ENCODE measurements around the gene SNAP29. TPM values are rescaled to one million over a fixed set of nuclear protein-coding genes. Genes with fewer than 3 reads are reported as not detected.

The SNAP29 gene
- total and polyA plus RNA-seq, 9 of the 15 experiments (the other 6 are each of a cell fraction or from before 2014, with no cell fraction given) = 19.5 to 250 (median 75.9) TPM

DNA sequence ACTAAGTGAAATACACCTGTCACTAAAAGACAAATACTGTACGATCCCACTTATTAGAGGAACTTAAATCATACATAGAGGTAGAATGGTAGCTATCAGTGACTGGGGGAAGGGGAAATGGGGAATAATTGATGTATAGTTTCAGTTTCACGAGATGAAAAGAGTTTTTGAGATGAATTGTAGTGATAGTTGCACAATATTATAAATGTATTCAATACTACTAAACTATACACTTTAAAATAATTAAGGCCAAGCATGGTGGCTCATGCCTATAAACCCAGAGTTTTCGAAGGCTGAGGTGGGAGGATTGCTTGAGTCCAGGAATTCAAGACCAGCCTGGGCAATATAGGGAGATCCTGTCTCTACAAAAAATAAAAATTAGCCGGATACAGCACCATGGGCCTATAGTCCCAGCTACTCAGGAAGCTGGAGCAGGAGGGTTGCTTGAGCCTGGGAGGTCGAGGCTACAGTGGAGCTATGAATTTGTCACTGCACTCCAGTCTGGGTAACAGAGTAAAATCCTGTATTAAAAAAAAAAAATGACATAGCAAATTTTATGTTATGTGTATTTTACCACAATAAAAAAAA lies 44.5 kb upstream of the SNAP29 start (continued):
- TF ChIP-seq, protein P1, sequence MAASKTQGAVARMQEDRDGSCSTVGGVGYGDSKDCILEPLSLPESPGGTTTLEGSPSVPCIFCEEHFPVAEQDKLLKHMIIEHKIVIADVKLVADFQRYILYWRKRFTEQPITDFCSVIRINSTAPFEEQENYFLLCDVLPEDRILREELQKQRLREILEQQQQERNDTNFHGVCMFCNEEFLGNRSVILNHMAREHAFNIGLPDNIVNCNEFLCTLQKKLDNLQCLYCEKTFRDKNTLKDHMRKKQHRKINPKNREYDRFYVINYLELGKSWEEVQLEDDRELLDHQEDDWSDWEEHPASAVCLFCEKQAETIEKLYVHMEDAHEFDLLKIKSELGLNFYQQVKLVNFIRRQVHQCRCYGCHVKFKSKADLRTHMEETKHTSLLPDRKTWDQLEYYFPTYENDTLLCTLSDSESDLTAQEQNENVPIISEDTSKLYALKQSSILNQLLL (CRISPR knock-in tag; IDR thresholded peaks at IDR 0.05; ENCODE audit: borderline replicate concordance) = 0 out of 2 replicates have a peak, but pooled peaks have one; percentile 12
- TF ChIP-seq ZSCAN32 (CRISPR knock-in tag; IDR thresholded peaks at IDR 0.05) (no peak), SREBF1 (IDR thresholded peaks at IDR 0.05; ENCODE audit: borderline replicate concordance, low read depth, low read length) (no peak), ZKSCAN8 (CRISPR knock-in tag; IDR thresholded peaks at IDR 0.05) (no peak), ZNF282 (CRISPR knock-in tag; IDR thresholded peaks at IDR 0.05) (no peak), ILF3 (IDR thresholded peaks at IDR 0.05; ENCODE audit: borderline replicate concordance) (no peak), SRSF7 (optimal IDR thresholded peaks at IDR 0.05; ENCODE audit: low read depth, low read length) (no peak), JUNB (CRISPR knock-in tag; conservative IDR thresholded peaks at IDR 0.05) (no peak; the same call in 1 of the 2 replicates), KLF13 (tag; IDR thresholded peaks at IDR 0.05; ENCODE audit: borderline replicate concordance, low read depth) (0 out of 2 replicates have a peak, but pooled peaks have one; percentile 32), RUNX1 (IDR thresholded peaks at IDR 0.05; ENCODE audit: low read depth) (no peak), YBX1 (IDR thresholded peaks at IDR 0.05) (no peak), NR1H2 (CRISPR knock-in tag; IDR thresholded peaks at IDR 0.05) (no peak), ZNF444 (CRISPR knock-in tag; IDR thresholded peaks at IDR 0.05) (peak; percentile 27; the same call in 1 of the 2 replicates), ATF1 (CRISPR knock-in tag; IDR thresholded peaks at IDR 0.05) (no peak), ATF1 (tag; IDR thresholded peaks at IDR 0.05) (no peak), ZFP30 (CRISPR knock-in tag; IDR thresholded peaks at IDR 0.05; ENCODE audit: borderline replicate concordance) (no peak), SMAD4 (CRISPR knock-in tag; conservative IDR thresholded peaks at IDR 0.05) (0 out of 2 replicates have a peak, but pooled peaks have one; percentile 40)
- TF ChIP-seq, protein P2, sequence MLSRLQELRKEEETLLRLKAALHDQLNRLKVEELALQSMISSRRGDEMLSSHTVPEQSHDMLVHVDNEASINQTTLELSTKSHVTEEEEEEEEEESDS (CRISPR knock-in tag; IDR thresholded peaks at IDR 0.05) = no peak
- TF ChIP-seq, protein P3, sequence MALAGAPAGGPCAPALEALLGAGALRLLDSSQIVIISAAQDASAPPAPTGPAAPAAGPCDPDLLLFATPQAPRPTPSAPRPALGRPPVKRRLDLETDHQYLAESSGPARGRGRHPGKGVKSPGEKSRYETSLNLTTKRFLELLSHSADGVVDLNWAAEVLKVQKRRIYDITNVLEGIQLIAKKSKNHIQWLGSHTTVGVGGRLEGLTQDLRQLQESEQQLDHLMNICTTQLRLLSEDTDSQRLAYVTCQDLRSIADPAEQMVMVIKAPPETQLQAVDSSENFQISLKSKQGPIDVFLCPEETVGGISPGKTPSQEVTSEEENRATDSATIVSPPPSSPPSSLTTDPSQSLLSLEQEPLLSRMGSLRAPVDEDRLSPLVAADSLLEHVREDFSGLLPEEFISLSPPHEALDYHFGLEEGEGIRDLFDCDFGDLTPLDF (CRISPR knock-in tag; IDR thresholded peaks at IDR 0.05) = 0 out of 2 replicates have a peak, but pooled peaks have one; percentile 8
- TF ChIP-seq, protein P4, sequence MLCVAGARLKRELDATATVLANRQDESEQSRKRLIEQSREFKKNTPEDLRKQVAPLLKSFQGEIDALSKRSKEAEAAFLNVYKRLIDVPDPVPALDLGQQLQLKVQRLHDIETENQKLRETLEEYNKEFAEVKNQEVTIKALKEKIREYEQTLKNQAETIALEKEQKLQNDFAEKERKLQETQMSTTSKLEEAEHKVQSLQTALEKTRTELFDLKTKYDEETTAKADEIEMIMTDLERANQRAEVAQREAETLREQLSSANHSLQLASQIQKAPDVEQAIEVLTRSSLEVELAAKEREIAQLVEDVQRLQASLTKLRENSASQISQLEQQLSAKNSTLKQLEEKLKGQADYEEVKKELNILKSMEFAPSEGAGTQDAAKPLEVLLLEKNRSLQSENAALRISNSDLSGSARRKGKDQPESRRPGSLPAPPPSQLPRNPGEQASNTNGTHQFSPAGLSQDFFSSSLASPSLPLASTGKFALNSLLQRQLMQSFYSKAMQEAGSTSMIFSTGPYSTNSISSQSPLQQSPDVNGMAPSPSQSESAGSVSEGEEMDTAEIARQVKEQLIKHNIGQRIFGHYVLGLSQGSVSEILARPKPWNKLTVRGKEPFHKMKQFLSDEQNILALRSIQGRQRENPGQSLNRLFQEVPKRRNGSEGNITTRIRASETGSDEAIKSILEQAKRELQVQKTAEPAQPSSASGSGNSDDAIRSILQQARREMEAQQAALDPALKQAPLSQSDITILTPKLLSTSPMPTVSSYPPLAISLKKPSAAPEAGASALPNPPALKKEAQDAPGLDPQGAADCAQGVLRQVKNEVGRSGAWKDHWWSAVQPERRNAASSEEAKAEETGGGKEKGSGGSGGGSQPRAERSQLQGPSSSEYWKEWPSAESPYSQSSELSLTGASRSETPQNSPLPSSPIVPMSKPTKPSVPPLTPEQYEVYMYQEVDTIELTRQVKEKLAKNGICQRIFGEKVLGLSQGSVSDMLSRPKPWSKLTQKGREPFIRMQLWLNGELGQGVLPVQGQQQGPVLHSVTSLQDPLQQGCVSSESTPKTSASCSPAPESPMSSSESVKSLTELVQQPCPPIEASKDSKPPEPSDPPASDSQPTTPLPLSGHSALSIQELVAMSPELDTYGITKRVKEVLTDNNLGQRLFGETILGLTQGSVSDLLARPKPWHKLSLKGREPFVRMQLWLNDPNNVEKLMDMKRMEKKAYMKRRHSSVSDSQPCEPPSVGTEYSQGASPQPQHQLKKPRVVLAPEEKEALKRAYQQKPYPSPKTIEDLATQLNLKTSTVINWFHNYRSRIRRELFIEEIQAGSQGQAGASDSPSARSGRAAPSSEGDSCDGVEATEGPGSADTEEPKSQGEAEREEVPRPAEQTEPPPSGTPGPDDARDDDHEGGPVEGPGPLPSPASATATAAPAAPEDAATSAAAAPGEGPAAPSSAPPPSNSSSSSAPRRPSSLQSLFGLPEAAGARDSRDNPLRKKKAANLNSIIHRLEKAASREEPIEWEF (CRISPR knock-in tag; IDR thresholded peaks at IDR 0.05) = no peak
- TF ChIP-seq, protein P5, sequence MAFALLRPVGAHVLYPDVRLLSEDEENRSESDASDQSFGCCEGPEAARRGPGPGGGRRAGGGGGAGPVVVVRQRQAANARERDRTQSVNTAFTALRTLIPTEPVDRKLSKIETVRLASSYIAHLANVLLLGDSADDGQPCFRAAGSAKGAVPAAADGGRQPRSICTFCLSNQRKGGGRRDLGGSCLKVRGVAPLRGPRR (CRISPR knock-in tag; IDR thresholded peaks at IDR 0.05) = peak; percentile 17; the same call in 1 of the 2 replicates
